ENCODE results near the gene CTU1. TPM values are rescaled to one million over a fixed set of nuclear protein-coding genes. Genes with fewer than 3 reads are reported as not detected.

CTU1 gene
- total RNA-seq, 6 experiments from 2014 or later, result 3.3 to 6.4 (median 3.9) TPM

DNA sequence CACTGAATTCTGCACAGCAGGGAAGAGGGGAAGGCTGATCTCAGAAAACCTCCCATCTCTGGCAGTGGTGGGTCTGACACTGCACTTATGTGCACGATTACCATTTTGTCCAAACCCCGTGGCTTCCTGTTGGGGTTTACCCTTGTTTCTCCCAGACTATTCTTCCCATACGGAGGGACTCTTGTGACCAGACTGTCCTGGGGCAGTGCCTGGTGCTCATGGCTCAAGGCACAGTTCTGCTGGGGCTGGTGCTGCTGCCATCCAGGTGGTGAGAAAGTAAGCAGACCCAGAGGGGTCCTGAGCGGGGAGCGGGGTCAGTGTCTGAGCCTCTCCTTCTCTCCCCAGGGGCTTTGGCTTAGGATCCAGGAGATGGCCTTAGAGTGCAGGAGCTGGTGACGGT is 11.4 kb upstream of the CTU1 start:
- intact Hi-C loops (cut with DNase I), result loop anchor here in 1 of 2 donors (10.0 kb wide), 1 partner anchor 475 kb away; no protein-coding TSS in a partner anchor
- 21% methylated on average over 2 of the region's 6 CpGs for WGBS (ENCODE audit: insufficient coverage, low coverage, low lambda C conversion rate, missing lambda C conversion rate)
- H3K27ac ChIP-seq, result no peak overlapping the region
- no peaks in the 10 kb centered on the region for H3K9me3 ChIP-seq
- no peak overlapping the region for H3K4me3 ChIP-seq
- H3K27me3 ChIP-seq, result no peaks in the 10 kb centered on the region
- ATAC-seq, result peak in 2 of 4 donors; percentile 21 to 34
- DNase-seq, result peak in 1 of 3 donors; percentile 40
- H3K4me1 ChIP-seq, result no peaks in the 10 kb centered on the region
- no peaks in the 10 kb centered on the region for H3K36me3 ChIP-seq
- no peak for TF ChIP-seq POLR2A (IDR thresholded peaks at IDR 0.05)
- TF ChIP-seq, protein P1, sequence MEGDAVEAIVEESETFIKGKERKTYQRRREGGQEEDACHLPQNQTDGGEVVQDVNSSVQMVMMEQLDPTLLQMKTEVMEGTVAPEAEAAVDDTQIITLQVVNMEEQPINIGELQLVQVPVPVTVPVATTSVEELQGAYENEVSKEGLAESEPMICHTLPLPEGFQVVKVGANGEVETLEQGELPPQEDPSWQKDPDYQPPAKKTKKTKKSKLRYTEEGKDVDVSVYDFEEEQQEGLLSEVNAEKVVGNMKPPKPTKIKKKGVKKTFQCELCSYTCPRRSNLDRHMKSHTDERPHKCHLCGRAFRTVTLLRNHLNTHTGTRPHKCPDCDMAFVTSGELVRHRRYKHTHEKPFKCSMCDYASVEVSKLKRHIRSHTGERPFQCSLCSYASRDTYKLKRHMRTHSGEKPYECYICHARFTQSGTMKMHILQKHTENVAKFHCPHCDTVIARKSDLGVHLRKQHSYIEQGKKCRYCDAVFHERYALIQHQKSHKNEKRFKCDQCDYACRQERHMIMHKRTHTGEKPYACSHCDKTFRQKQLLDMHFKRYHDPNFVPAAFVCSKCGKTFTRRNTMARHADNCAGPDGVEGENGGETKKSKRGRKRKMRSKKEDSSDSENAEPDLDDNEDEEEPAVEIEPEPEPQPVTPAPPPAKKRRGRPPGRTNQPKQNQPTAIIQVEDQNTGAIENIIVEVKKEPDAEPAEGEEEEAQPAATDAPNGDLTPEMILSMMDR (IDR thresholded peaks at IDR 0.05), result no peak

DNA sequence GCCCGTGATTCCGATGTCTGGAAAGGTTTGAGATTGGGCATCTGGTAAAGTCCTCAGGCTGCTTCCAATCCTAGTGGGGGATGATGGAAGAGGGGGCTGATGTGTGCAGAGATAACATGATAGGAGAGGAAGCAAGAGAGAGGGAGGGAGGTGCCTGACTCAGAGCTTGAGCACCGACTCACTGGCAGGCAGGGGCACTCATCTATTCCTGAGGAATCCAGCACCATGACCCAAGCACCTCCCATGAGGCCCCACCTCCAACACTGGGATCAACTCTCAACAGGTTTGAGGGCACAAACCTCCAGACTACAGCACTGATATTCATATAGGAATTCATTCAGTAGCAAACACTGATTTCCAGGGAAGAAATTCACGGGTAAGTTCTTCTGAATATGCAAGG is 10.9 kb upstream of the CTU1 start:
- no peaks in the 10 kb centered on the region for H3K4me1 ChIP-seq
- TF ChIP-seq, protein P1 (IDR thresholded peaks at IDR 0.05), result no peak
- no peak for TF ChIP-seq POLR2A (IDR thresholded peaks at IDR 0.05)
- no peak overlapping the region for H3K27ac ChIP-seq
- H3K27me3 ChIP-seq, result no peaks in the 10 kb centered on the region
- intact Hi-C loops (cut with DNase I), result loop anchor here in 1 of 2 donors (10.0 kb wide), 1 partner anchor 476 kb away; no protein-coding TSS in a partner anchor
- ATAC-seq (no peak), DNase-seq (peak in 1 of 3 donors; percentile 9)
- H3K9me3 ChIP-seq, result no peaks in the 10 kb centered on the region
- no peaks in the 10 kb centered on the region for H3K36me3 ChIP-seq
- 53% methylated on average over 3 of the region's 4 CpGs for WGBS (ENCODE audit: insufficient coverage, low coverage, low lambda C conversion rate, missing lambda C conversion rate)
- no peak overlapping the region for H3K4me3 ChIP-seq

DNA sequence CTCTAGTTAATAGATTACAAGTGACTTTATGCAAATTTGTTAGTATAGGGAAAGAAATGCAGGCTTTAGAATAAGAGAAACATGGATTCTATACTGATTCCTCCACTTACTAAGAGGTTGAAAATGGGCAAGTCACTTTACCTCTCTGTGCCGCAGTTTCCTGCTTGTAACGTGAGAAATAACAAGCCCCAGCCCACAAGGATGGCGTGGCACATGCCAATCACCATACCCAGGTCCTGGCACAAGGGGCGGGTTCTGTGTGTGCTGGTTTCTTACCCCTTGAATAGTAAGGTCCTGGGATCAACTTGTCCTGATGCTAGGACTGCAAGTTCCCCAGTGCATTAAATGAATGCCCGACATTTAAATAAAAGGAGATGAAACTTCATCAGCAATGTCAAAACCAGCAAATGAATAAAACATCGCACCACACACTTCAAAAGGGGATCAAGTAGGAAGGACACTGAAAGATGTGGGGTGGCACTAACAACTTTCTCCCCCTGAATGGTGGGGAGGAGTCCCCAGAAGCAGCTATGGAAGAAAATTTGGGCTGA is 8.6 kb upstream of the CTU1 start:
- Histone ChIP-seq H3K36me3 (no peaks in the 10 kb centered on the region), H3K9me3 (no peaks in the 10 kb centered on the region), H3K27me3 (no peaks in the 10 kb centered on the region), H3K27ac (no peak overlapping the region), H3K4me3 (no peak overlapping the region), H3K4me1 (no peaks in the 10 kb centered on the region)
- 57% methylated on average over 5 of the region's 6 CpGs for WGBS (ENCODE audit: insufficient coverage, low coverage, low lambda C conversion rate, missing lambda C conversion rate)
- intact Hi-C loops (cut with DNase I), result loop anchor here in 1 of 2 donors (10.0 kb wide), 1 partner anchor 478 kb away; no protein-coding TSS in a partner anchor
- TF ChIP-seq POLR2A (IDR thresholded peaks at IDR 0.05), result no peak
- TF ChIP-seq, protein P1 (IDR thresholded peaks at IDR 0.05), result no peak
- ATAC-seq, result no peak
- peak in 1 of 3 donors; percentile 6 for DNase-seq

DNA sequence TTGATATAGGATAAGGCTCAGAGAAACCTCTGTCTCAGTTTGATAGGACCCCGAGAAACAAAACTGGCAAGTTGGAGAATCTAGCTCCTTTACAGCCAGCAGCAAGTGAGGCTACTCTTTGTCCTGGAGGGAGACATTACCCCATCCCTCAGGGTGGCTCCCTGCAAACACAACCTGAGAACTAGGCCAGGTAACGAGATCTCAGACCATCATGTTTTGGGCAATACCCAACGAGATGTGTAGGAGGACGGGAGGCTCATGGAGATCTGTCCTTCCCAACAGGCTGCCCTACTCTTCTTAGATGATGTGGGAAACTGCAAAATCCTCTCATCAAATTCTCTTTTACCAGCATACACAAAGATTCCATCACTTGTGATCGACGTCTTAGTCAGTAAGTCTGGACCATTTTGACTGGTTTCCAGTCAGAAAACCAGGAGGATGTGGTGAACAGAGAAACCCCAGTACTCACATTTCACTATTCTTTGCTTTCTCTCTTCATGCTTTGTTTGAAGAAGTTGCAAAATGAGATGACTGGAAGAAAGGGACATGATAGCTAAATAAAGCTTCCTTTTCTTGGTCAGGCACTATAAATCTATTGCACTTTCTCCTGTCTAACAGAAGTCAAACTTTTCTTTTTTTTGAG is 6.0 kb upstream of the CTU1 start:
- no peaks in the 10 kb centered on the region for H3K4me1 ChIP-seq
- WGBS (ENCODE audit: insufficient coverage, low coverage, low lambda C conversion rate, missing lambda C conversion rate), result 49% methylated on average over 6 of the region's 6 CpGs
- H3K9me3 ChIP-seq, result no peaks in the 10 kb centered on the region
- H3K4me3 ChIP-seq, result no peak overlapping the region
- intact Hi-C loops (cut with DNase I), result loop anchor here in 1 of 2 donors (10.0 kb wide), 1 partner anchor 481 kb away; no protein-coding TSS in a partner anchor
- DNase-seq, result no peak
- no peak for TF ChIP-seq POLR2A (IDR thresholded peaks at IDR 0.05)
- TF ChIP-seq, protein P1 (IDR thresholded peaks at IDR 0.05), result no peak
- H3K27ac ChIP-seq, result no peak overlapping the region
- ATAC-seq, result no peak
- no peaks in the 10 kb centered on the region for H3K27me3 ChIP-seq
- no peaks in the 10 kb centered on the region for H3K36me3 ChIP-seq
